GM10266 (cell line): ENCODE data around the gene IMPDH1.

Experiments
- DNase-seq: peaks from one replicate; pipeline ENCODE4 v3.0.0; 2012; ENCODE audit errors: extremely low spot score
- CTCF ChIP-seq: IDR thresholded peaks from 2 replicates; pipeline ENCODE4 v1.5.1; 2012; ENCODE audit warnings: mild to moderate bottlenecking, low read depth; ENCODE audit not compliant: control insufficient read depth, insufficient read depth; ENCODE audit errors: missing control alignments

Gene IMPDH1

GRCh38 chr7:128422037-128422436 lies 12.3 kb upstream of the IMPDH1 start:
- DNase-seq, result no peak
- TF ChIP-seq CTCF, result no peak

DNA sequence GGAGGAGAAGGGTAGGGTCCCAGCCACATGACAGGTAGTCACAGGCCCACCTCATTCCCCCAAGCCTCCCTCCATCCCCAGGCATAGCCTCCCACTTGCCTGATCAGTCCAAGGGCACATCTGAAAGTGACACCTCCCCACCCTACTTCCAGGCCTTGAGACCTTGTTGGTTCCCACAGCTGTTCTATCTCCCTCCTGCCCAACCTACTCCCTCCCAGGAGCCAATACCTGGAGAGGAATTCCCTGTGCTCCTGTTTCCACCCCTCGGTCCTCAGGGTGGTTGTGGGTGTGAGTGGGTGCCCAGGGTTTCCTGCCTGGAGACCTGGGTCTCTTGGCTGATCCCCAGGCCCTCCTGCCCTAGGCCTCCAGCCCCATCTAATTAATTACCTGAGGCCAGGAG lies 11.6 kb upstream of the IMPDH1 start:
- TF ChIP-seq CTCF, result no peak
- DNase-seq, result no peak

GRCh38 chr7:128420773-128421172 lies 11.0 kb upstream of the IMPDH1 start:
- DNase-seq, result no peak
- no peak for TF ChIP-seq CTCF

- no peak for DNase-seq
- TF ChIP-seq CTCF, result no peak
Measured at GRCh38 chr7:128419257-128419656, 9.5 kb upstream of the IMPDH1 start.

DNA sequence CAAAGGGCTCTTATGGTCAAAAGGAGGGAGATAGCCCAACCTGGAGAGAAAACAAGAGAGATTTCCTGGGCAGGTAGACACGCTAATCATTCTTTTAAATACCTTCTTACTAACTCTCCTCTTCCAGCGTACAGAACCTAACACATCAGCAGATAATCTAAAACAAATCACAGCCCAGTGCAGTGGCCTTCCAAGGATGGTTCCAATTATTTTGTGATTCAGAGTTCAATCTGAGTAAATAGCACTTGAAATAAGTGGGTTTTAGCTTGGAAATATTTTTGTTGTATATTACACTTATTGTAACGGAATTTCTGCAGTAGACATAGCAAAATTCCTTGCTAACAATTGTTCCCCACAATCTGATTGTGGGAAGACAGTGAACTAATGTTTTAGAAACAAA lies 7.3 kb upstream of the IMPDH1 start:
- DNase-seq, result no peak
- TF ChIP-seq CTCF, result no peak

DNA sequence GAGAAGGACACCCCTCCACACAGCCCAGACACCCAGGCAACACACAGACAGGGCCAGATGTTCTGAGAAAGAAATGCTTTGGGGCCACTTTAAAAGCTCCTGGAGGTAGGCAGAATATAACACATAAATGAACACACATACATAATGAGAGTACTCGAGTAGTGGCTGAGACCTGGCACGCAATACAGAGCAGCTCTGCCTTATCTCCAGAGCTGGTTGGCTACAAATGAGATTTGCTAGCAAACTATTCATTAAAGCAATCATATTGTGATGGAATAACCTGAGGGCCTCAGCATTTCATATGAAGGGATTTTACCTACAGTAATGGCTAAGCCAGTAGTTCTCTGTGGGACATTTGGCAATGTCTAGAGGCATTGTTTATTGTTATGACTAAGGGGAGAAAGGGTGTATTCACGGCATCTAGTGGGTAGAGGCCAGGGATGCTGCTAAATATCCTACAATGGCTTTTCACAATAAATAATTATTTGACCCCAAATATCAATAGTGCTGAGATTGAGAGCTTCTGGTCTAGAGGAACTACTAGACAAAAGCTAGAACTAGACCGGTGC lies 5.5 kb upstream of the IMPDH1 start:
- no peak for DNase-seq

GRCh38 chr7:128410451-128410753 lies 620 bp upstream of the IMPDH1 start:
- DNase-seq, result no peak
- no peak for TF ChIP-seq CTCF

More for the DNA sequence above, 5.5 kb upstream of the IMPDH1 start:
- TF ChIP-seq CTCF, result no peak
